HL-60 (cell line): ENCODE results near the gene ECM2.

ENCODE experiments used
- DNase-seq, 2 experiments: peaks; one replicate each; pipeline ENCODE4 v3.0.0-alpha.2; 2010 to 2020; ENCODE audit warnings: low read depth in 1 of 2, low spot score in 1 of 2
- H3K27ac ChIP-seq: fragments of 250-450 bp; sonication (Bioruptor Pico); replicated peaks from 2 replicates; pipeline ENCODE4 v1.5.1; 2020; ENCODE audit warnings: mild to moderate bottlenecking, moderate library complexity
- H3K27me3 ChIP-seq: fragments of 250-450 bp; sonication (Bioruptor Pico); 2 replicates; pipeline ENCODE4 v1.5.1; 2021; ENCODE audit warnings: mild to moderate bottlenecking, moderate library complexity; ENCODE audit not compliant: insufficient read depth, poor library complexity, severe bottlenecking
- H3K4me3 ChIP-seq: replicated peaks from 2 replicates; pipeline ENCODE4 v1.5.1; 2011; ENCODE audit warnings: mild to moderate bottlenecking, control low read depth, low read length; ENCODE audit not compliant: insufficient read depth
- CTCF ChIP-seq: IDR thresholded peaks from one replicate; pipeline ENCODE4 v1.5.1; 2011; ENCODE audit warnings: low read length, control low read depth, inconsistent platforms; ENCODE audit not compliant: insufficient read depth
- GABPA ChIP-seq: IDR thresholded peaks from 2 replicates; pipeline ENCODE4 v1.6.1; 2012; ENCODE audit warnings: low read depth
- POLR2AphosphoS5 ChIP-seq: IDR thresholded peaks from 2 replicates; pipeline ENCODE4 v1.6.1; 2012; ENCODE audit warnings: low read depth
- REST ChIP-seq: IDR thresholded peaks from 2 replicates; pipeline ENCODE4 v1.6.1; 2012; ENCODE audit warnings: low read depth; ENCODE audit not compliant: insufficient replicate concordance
- SPI1 ChIP-seq: IDR thresholded peaks from 2 replicates; pipeline ENCODE4 v1.6.1; 2012; ENCODE audit warnings: low read depth, mild to moderate bottlenecking, borderline replicate concordance

Gene ECM2

GRCh38 chr9:92547356-92547755 is 11.6 kb upstream of the ECM2 start:
- H3K4me3 ChIP-seq = no peak overlapping the region
- no peak for DNase-seq
- no peak for TF ChIP-seq REST
- no peak for TF ChIP-seq CTCF
- no peak for TF ChIP-seq GABPA
- TF ChIP-seq POLR2AphosphoS5 = no peak
- TF ChIP-seq SPI1 = no peak

GRCh38 chr9:92545002-92545510 is 9.3 kb upstream of the ECM2 start:
- Histone ChIP-seq H3K27ac (no peak overlapping the region), H3K27me3 (no peaks in the 10 kb centered on the region), H3K4me3 (no peak overlapping the region)
- no peak for TF ChIP-seq SPI1
- no peak for TF ChIP-seq GABPA
- no peak for TF ChIP-seq REST
- no peak for TF ChIP-seq POLR2AphosphoS5
- no peak for TF ChIP-seq CTCF
- DNase-seq = no peak

More at GRCh38 chr9:92547356-92547755, 11.6 kb upstream of the ECM2 start:
- H3K27ac ChIP-seq = no peak overlapping the region
- H3K27me3 ChIP-seq = no peaks in the 10 kb centered on the region

GRCh38 chr9:92543972-92544371 is 8.2 kb upstream of the ECM2 start:
- TF ChIP-seq REST (no peak), SPI1 (no peak), GABPA (no peak), POLR2AphosphoS5 (no peak), CTCF (no peak)
- Histone ChIP-seq H3K27me3 (no peaks in the 10 kb centered on the region), H3K4me3 (no peak overlapping the region), H3K27ac (no peak overlapping the region)
- DNase-seq = no peak
